LHCN-M2 (cell line): ENCODE data around the gene PPP1R14B. TPM values are rescaled to one million over a fixed set of nuclear protein-coding genes. Genes with fewer than 3 reads are reported as not detected.

Source experiments
- DNase-seq: peaks from one replicate; pipeline ENCODE4 v3.0.0-alpha.2; 2012; ENCODE audit warnings: low read depth
- polyA plus RNA-seq: library from polyadenylated mRNA; unstranded; fragments of >200 nt; gene quantifications from one replicate; pipeline ENCODE4 v1.2.1, GENCODE V29; 2012; ENCODE audit warnings: missing spikeins
- total RNA-seq: library from RNA; depleted of rRNA; stranded (reverse); fragments of >200 nt; gene quantifications from 2 replicates; pipeline ENCODE4 v1.2.3, GENCODE V29; 2014; rRNA removed

PPP1R14B gene, protein sequence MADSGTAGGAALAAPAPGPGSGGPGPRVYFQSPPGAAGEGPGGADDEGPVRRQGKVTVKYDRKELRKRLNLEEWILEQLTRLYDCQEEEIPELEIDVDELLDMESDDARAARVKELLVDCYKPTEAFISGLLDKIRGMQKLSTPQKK
- total RNA-seq, result 696 and 750 TPM in 2 replicates
- 1,106 TPM for polyA plus RNA-seq

DNA sequence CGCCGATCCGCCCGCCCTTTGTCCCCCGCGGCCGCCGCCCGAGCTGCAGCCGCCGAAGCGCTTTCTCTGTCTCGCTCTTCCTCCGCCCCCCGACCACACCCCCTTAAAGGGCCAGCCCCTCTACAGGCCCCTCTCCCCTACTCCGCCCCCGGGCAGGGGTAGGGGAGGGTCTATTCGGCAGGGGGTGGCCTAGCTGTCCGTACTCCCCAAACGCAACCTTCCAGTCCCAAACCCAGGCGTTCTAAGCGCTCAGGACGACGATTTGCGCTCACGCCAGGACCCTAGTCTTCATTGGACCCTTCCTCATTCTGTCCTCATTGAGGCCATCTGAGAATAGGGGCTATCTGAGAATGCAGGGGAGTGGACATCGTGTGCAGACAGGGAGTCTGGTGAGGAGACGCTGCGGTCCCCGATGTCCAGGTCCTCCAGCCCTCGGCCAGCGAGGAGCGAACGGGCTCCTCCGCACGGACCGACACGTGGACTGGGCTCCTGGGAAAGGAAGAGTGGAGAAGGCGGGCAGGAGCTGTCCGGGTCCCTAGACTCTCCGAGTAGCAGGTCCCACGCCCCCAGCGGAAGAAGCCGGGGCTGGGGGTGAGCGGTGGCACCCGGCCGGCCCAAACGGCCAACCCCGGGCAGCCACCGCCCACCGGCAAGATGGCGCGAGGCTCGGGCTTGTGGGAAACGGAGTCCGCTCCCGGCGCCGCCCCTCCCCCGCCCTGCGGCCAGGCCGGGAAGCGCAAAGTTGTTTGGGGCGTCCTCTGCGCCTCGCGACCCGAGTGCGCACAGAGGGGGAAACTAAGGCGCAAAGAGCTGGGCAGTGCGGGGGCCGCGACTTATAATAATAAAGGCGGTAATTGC is at the start of gene PPP1R14B:
Gene PPP1R14B, minus strand, starts transcription at position 73 of the 858 bp plus-strand sequence. CDS start 270 bp downstream, outside the sequence.
- DNase-seq, result peak; percentile 91

DNA sequence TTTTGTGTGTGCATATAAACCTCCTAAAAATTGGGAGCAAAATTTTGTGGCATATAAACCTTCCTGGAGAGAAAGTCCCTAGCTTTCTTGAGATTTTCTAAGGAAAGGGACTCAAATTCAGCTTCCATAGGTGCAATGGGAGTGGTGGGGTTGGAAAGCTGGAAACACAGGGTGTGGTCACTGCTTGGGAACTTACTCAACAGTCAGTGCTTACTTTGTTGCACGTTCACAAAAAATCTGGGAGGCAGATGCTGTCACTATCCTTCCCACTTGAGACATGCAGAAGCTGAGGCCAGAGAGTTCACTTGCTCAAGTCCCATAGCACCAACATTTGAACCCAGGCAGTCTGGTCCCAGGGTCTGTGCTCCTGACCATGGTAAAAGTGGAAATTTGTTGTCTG is 49.5 kb upstream of the PPP1R14B start:
- no peak for DNase-seq

DNA sequence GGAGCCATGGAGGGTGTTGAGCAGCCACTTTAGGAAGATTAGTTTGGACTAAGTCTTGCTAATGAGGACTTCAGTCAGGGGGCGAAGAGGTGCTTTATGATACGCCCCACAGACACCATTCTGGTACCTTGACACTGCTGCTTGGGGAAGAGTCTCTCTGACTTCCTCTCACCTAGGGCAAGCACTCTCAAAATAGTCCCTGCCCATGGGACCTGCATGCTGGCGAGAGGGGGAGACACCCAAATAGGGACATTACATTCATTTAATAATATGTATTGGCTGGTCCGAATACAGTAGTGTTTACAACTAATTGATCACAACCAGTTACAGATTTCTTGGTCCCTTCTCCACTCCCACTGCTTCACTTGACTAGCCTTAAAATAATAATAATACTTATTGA is 49.0 kb upstream of the PPP1R14B start:
- DNase-seq, result no peak

DNA sequence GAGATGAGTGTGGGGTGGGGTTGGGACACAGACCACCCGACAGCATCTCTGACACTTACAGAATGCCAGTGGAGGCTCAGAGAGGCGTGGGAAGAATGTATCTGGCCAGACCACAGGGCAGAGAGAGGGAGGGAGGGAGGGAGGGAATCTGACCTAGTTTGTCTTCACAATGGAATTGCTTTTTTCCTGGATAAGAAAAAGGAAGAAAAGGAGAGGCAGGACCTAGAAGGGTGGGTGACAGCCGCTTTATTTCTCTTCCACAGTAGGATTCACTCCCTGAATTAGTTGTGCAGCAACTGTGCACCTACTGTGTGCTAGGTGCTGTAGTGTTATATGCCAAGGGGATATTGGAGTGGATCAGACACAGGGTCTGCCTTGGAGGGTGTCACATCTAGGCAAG is 48.0 kb upstream of the PPP1R14B start:
- DNase-seq, result no peak

DNA sequence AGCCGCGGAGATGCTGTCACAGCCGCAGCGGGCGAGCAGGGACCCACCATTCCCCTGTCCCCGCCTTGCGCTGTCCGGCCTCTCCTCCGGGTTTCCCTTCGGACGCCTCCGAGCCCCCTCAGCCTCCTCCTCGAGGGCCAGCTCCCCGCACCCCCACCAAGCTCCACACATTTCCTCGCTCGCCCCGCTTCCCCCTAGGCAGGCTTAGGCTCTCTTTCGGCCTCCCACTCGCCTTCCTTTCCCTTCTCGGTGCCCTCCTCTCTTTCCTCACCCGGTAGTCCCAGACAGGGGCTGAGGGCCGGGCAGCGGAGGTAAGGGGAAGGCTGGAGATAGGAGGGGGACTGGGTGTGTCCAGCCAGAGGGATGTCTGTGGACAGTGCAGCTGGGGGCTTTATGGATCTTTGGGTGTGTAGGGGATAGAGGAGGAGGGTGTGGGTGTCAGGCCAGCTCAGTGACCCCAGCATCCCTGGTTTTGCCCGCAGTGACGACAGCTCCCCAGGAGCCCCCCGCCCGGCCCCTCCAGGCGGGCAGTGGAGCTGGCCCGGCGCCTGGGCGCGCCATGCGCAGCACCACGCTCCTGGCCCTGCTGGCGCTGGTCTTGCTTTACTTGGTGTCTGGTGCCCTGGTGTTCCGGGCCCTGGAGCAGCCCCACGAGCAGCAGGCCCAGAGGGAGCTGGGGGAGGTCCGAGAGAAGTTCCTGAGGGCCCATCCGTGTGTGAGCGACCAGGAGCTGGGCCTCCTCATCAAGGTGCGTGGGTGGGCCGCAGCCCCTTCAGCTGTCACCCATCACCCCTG is 45.9 kb upstream of the PPP1R14B start:
- no peak for DNase-seq

DNA sequence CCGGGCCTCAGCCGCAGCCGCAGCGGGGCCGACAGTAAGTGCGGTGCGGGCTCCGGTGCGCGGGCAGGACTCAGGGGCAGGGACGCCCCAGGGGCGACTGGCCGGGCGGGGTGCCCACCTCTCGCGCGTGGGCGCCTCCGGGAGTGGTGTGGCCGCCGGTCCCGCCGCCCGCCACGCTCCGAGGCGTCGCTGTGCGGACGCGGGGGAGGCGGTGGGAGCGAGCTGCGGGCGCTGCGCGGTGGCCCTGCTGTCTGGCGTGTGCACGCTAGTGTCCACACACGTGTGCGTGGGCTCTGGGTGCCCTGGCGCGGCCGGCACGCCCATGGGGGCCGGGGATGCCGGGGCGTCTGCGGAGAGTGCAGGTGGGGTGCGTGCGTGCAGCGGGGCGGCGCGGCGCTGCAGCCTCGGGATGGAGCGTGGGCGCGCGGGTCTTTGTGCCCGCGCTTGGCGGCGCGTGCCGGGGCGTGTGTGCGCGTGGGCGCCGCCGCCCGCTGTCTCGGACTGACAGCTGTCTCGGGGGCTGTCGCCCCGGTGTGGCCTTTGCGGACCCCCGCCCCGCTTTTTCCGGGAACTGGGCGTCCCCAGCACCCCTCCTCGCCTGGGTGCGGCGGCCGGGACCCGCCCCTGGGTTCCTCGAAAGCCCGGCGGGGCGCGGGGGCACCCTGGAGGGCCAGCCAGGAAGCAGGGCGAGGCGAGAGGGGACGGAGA is 45.2 kb upstream of the PPP1R14B start:
- DNase-seq, result no peak

DNA sequence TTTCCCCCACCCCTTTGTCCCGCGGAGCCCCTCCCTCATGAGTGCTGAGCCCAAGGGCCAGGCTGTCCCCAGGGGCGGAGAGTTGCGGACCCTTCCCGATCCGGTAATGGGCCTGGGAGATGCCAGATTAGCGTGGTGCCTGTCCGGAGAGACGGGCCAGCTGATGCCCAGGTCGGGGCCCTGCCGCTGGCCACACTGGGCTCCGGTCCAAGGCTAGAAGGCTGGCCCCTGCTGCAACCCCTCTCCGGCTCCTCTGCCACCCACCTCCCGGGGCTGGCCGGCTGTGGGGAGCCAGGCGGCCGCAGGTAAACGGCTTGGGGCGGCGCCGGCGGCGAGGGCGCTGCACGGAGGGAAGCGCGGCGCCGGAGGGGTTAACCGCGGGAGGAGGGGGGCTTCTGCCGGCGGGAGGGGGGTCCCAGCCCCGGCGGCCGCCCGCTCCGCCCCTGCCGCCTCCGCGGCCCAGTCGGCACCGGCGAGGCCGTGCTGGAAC is 44.6 kb upstream of the PPP1R14B start, which contains the start of gene KCNK4:
Gene KCNK4, plus strand, starts transcription at position 41 of the 490 bp plus-strand sequence. CDS start 1,717 bp downstream, outside the sequence.
- no peak for DNase-seq

DNA sequence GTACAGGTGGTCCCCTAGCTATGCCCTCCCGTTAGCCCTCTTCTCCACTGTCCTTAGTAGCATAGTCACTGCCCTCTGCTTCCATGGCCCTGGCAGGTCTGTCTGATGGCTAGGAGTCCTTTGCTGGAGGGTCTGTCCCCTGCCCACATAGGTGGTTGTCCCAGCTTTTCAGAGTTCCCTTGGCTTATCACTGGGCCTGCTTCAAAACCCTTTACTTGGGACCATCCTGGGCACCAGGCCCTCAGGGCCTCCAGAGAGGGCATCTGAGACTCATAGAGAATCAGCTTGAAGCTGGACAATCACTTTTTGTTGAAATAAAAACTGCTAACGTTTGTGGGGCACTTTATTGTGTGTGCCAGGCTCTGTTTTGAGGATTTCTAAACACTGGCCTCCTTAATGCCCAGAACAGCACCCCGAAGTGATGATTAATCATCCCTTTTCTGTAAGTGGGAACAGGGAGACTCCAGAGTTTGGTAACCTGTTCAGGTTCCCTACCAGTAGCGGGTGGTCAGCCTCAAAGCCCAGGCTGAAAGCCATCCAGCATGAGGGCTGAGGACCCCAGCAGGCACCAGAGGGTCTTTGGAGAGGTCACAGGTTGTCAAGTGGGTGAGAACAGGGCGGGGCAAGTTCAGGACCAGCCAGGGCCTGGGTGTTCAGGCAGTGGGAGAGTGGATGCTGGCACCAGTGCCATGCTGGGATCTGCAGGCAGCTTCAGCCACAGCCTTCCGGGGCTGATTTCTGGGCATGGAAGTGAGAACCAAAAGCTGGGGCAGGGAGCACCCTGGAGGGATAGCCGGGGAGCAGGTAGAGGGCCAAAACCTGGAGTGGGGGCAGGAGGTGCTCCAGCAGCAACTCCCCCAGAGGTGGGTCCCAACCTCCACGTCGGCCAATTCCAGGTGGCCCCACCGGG is 43.9 kb upstream of the PPP1R14B start:
- DNase-seq, result no peak

DNA sequence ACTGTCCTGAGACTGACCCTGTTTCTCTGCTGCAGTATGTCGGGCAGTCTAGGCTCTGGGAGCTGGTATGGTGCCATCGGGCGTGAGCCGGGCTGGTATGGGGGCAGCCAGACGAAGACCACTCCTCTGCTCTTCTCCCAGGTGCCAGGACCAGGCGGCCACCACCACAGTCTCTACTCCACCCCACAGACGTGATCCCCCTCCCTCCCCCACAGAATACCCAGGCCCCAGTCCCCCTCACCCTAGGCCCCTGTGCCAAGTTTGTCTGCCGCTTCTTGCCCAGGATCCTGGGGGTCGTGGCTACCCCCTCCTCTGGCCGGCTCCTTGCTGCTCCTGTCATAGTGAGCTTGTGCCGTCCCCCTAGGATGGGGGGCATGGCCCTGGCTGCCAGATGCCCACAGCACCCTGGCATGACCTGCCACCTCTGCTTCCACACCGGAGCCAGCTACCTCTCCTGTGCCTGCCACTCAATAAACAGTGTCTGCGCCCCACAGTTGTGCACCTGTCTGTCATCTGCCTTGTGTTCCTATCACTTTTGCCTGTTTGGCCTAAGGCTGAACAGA is 42.3 kb upstream of the PPP1R14B start:
- DNase-seq, result no peak

DNA sequence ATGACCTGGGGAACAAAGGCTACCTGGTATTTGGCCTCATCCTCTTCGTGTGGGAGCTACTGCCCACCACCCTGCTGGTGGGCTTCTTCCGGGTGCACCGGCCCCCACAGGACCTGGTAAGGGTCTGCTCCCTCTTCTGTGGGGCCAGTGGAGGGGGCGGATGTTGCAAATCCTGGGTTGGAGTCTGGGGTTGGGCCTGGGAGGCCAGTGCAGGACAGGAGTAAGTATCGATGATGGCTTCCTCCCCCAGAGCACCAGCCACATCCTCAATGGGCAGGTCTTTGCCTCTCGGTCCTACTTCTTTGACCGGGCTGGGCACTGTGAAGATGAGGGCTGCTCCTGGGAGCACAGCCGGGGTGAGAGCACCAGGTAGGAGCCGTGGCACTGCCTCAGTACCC is 41.6 kb upstream of the PPP1R14B start:
- DNase-seq, result no peak

DNA sequence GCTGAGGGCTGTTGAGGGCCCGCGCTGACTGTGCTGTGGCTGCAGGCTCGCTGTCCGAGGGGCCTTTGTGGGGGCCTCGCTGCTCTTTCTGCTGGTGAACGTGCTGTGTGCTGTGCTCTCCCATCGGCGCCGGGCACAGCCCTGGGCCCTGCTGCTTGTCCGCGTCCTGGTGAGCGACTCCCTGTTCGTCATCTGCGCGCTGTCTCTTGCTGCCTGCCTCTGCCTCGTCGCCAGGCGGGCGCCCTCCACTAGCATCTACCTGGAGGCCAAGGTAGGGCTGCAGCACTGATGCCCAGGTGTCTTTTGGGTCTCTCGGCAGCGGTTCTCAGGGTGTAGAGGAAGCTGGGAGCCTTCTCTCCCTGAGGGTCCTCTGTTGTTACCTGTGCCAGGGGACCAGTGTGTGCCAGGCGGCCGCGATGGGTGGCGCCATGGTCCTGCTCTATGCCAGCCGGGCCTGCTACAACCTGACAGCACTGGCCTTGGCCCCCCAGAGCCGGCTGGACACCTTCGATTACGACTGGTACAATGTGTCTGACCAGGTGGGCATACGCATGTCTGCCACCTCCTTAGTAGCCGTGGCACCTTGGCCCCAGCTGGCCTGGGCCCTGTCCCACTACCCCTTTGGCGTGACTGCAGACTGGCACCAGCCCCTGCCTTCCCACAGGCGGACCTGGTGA is 41.1 kb upstream of the PPP1R14B start:
- no peak for DNase-seq

DNA sequence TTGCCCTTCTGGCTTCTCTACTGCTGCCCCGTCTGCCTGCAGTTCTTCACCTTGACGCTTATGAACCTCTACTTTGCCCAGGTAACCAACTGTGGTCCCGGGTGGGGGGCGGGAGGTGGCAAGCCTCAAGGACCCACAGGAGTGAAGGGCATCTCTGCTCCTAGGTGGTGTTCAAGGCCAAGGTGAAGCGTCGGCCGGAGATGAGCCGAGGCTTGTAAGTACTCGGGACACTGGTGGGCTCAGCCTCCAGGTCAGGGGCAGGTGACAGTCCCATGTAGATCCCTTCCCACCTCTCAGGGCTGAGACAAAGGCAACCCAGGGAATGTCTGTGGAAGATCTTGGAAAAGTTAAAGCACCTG is 40.0 kb upstream of the PPP1R14B start:
- no peak for DNase-seq

DNA sequence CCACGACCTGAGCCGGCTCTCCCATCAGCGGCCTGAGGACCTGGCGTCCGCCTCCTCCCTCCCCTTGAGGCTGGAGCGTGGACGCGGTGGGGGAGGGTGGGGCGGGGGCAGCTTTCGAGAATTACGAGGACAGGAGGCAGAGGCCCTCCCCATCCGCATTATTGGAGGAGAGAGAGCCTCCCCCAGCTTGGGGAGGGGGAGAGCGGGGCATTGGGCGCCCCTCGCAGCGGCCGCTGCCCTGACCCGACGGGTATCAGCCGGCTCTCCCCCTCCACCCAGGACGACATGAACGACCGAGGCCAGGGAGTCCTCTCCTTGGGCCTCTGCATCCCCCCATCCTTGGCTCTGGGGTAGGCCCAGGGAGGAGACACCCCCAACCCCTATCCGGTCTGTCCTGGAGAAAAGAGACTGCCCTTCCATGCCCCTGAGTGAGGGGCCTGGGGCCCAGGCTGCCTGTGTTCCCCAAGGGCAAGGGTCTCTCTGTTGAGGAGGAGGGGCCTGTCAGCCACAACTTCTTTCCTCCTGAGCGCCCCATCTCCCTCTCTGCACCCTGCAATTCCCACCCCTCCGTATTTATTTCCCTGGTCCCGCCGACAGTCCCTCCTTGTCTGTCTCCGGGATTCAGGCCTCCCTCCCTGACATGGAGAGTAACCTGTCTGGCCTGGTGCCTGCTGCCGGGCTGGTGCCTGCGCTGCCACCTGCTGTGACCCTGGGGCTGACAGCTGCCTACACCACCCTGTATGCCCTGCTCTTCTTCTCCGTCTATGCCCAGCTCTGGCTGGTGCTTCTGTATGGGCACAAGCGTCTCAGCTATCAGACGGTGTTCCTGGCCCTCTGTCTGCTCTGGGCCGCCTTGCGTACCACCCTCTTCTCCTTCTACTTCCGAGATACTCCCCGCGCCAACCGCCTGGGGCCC is 39.4 kb upstream of the PPP1R14B start:
- DNase-seq, result peak; percentile 19

DNA sequence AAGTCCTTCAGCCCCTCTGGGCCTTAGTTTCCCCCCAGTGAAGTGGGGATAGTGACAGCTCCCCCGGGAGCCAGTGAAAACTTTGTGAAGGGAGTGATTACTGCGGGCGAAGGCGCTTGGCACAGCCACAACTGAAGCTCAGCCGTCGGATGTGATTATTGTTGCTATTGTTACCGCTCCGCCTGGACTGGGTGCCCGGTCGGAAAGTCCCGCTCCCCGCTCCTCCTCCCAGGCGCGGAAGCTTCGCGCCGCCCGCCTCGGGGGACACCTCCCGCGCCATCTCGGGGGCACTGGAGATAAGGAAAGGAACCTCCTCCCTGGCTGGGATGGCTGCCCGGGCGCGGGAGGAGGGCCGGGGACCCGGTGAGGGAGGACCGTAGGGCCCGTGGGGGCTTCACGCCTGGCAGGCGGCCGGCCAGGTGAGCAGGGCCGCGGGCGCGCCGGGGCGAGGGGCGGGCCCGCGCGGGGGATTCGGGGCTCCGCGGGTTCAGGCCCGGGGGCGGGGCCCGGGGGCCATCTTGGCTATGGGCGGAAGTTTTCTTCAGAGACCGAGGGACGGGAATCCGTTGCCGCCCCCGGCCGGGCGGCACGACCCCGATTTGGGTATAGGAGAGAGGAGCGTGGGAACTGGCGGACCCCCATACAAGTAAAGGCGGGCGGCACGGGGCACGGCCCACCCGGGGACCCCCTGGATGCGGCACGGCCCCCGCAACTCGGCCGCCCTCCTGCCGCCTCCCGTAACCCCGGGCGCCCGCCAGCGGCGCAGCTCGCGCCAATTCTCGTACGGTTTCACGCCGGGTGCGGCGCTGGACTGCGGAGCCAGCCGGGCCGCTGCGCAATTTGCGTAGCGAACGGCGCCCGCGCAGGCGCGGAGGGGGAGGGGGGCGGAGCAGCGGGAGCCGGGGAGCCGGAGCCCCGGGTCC is 38.5 kb upstream of the PPP1R14B start, which contains the start of gene GPR137:
Gene GPR137, plus strand, starts transcription at position 887 of the 923 bp plus-strand sequence. CDS start 677 bp downstream, outside the sequence.
- DNase-seq, result peak; percentile 56

DNA sequence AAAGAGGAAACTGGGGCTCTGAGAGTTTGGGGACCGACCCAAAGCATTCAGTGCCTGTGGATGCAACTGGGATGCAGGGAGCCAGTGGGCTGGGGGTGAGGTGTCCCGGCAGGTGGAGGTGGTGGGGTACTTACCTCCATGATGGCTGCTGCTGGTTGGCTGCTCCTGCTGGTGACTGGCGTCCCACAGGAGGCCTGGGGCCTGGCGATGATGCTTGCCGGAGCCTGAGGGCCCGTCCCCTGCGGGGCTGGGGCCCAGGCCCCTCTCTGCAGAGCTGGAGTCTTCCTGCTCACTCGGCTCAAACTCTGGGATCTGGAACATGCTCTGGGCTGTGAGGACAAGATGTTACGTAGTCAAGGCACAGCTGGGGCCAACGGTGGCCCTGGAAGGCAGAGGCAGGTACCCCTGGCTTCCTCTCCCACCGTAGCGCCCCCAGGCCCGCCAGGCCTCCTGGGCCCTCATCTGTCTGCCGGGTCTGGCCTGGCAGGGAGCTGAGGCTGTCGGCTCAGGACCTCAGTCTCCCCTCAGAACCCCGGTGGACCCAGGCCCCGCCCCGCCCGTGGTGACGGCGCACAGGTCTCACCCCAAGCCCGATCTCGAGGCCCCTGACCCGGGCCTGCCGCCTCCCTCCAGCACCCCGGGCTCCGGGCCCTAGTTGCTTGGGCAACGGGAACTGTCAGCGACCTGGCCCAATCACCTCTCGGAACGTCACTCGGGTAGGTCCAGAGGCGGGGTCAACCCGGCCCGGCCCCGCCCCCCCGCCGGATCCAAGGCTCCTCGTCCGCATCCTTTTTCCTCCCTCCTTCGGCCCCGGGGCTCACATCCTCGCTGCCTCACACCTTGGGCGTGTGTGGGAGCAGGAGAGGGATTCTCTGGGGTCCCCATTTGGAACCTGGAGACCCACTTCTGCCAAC is 37.6 kb upstream of the PPP1R14B start, which contains the start of gene BAD:
Gene BAD, minus strand, starts transcription at position 618 of the 914 bp plus-strand sequence. Its CDS starts 297 bp downstream, at position 321.
- DNase-seq, result peak; percentile 86

DNA sequence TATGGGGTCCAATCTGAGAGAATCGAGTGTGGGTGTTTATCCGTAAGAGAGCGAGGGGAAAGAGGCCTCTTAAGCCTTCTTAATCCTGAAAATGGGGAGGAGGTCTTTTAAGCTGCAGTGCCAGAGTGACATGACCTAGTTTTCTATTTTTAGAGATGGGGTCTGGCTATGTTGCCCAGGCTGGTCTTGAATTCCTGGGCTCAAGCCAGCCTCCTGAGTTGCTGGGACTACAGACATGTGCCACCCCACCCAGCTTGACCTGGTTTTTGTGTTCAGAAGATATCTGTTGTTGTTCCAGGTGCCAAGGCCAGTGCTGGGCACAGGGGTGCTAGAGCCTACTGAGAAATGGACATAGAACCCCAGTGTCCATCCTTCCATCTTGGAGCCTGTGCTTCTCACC is 36.3 kb upstream of the PPP1R14B start:
- no peak for DNase-seq
